Measurements from ENCODE around the gene CRYBB1. TPM values are rescaled to one million over a fixed set of nuclear protein-coding genes. Genes with fewer than 3 reads are reported as not detected.

Gene CRYBB1
- total RNA-seq, 1 experiment from 2014 or later, result not detected

DNA sequence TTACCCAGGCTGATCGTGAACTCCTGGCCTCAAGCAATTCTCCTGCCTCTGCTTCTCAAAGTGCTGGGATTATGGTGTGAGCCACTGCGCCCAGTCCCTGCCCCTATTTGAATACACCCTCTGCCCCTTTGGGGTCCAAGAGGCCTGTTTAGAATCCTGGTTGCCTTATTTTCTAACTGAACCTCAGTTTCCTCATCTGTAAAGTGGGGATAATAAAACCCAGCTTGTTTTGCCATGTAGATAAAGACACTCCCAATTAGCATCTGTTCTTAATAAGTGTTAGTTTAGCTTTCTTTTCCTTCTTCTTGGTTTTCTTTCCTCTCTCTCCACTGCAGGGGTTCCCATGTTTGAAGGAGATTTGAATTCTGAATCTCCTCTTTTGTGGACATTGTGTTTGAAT, 44.3 kb upstream of the CRYBB1 start:
- Histone ChIP-seq H3K9me3 (ENCODE audit: control insufficient read depth, insufficient read depth, low read depth, low read length) (no peaks in the 10 kb centered on the region), H3K4me3 (ENCODE audit: low read depth in 2 of 2, low read length in 2 of 2) (no peak overlapping the region), H3K4me1 (ENCODE audit: control insufficient read depth, insufficient read depth, low read length) (peaks cover 4% of the 10 kb centered on the region), H3K27me3 (ENCODE audit: control insufficient read depth, insufficient read depth, low read length) (peaks cover 3% of the 10 kb centered on the region; the same call in 1 of the 2 replicates), H3K36me3 (ENCODE audit: control insufficient read depth, insufficient read depth, low read length) (no peaks in the 10 kb centered on the region), H3K27ac (ENCODE audit: low read length) (no peak overlapping the region)
- TF ChIP-seq, protein P1, sequence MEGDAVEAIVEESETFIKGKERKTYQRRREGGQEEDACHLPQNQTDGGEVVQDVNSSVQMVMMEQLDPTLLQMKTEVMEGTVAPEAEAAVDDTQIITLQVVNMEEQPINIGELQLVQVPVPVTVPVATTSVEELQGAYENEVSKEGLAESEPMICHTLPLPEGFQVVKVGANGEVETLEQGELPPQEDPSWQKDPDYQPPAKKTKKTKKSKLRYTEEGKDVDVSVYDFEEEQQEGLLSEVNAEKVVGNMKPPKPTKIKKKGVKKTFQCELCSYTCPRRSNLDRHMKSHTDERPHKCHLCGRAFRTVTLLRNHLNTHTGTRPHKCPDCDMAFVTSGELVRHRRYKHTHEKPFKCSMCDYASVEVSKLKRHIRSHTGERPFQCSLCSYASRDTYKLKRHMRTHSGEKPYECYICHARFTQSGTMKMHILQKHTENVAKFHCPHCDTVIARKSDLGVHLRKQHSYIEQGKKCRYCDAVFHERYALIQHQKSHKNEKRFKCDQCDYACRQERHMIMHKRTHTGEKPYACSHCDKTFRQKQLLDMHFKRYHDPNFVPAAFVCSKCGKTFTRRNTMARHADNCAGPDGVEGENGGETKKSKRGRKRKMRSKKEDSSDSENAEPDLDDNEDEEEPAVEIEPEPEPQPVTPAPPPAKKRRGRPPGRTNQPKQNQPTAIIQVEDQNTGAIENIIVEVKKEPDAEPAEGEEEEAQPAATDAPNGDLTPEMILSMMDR (IDR thresholded peaks at IDR 0.05), result no peak
- TF ChIP-seq, protein P2, sequence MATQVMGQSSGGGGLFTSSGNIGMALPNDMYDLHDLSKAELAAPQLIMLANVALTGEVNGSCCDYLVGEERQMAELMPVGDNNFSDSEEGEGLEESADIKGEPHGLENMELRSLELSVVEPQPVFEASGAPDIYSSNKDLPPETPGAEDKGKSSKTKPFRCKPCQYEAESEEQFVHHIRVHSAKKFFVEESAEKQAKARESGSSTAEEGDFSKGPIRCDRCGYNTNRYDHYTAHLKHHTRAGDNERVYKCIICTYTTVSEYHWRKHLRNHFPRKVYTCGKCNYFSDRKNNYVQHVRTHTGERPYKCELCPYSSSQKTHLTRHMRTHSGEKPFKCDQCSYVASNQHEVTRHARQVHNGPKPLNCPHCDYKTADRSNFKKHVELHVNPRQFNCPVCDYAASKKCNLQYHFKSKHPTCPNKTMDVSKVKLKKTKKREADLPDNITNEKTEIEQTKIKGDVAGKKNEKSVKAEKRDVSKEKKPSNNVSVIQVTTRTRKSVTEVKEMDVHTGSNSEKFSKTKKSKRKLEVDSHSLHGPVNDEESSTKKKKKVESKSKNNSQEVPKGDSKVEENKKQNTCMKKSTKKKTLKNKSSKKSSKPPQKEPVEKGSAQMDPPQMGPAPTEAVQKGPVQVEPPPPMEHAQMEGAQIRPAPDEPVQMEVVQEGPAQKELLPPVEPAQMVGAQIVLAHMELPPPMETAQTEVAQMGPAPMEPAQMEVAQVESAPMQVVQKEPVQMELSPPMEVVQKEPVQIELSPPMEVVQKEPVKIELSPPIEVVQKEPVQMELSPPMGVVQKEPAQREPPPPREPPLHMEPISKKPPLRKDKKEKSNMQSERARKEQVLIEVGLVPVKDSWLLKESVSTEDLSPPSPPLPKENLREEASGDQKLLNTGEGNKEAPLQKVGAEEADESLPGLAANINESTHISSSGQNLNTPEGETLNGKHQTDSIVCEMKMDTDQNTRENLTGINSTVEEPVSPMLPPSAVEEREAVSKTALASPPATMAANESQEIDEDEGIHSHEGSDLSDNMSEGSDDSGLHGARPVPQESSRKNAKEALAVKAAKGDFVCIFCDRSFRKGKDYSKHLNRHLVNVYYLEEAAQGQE (IDR thresholded peaks at IDR 0.05; ENCODE audit: insufficient read depth in 1 of 2, low read depth in 2 of 2, low read length in 1 of 2), result no peak
- TF ChIP-seq POLR2AphosphoS5 (IDR thresholded peaks at IDR 0.05; ENCODE audit: low read depth, low read length) (no peak), SIN3A (IDR thresholded peaks at IDR 0.05; ENCODE audit: borderline replicate concordance, insufficient read depth, low read depth, low read length) (no peak), TCF7L2 (IDR thresholded peaks at IDR 0.05; ENCODE audit: low read depth, low read length) (no peak)
- ATAC-seq (no peak), DNase-seq (ENCODE audit: low read depth, low spot score) (no peak)
- POLR2A ChIA-PET, result no interaction called here
- in situ Hi-C loops (cut with HindIII; ENCODE audit: low pct_unique_long_range_greater_than_20kb, low sequenced_read_pairs) (no loop called here), intact Hi-C loops (cut with micrococcal nuclease; ENCODE audit: unreplicated experiment) (no loop called here)
- CTCF ChIA-PET, result no interaction called here
- BruUV-seq (replicated peaks), result no TSS peak

DNA sequence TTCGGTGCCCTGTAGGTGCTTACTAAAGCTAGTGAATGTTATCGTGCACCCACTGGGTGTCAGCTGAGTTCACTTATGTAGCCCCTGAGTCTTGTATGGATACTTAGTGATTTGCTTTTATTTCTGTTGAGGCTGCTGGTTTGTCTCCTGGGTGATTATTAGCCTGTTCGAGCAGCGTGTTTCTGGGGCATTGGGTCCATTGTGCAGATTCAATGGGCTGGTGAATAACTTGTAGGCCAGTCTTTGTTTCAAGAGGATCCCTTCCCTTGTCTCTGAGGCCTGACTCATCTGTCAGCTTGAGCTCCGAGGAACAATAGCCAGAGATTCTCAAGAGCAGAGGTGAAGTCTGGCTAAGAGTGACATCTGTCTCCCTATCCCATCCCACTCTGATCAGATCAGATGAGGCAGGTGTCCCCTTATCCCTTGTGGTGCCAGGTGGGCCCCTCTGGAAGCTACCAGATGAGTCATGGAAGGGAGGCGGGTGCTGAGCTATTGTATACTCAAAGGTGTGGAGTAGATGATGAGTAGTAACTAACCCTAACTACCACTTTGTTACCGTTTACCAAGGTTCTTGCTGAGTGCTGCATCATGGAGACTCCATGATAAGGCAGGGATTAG, 43.2 kb upstream of the CRYBB1 start:
- ChIA-PET POLR2A (no interaction called here), CTCF (no interaction called here)
- no TSS peak for BruUV-seq (replicated peaks)
- no peak for DNase-seq (ENCODE audit: low read depth, low spot score)
- in situ Hi-C loops (cut with HindIII; ENCODE audit: low pct_unique_long_range_greater_than_20kb, low sequenced_read_pairs), result no loop called here
- no peaks in the 10 kb centered on the region for H3K9me3 ChIP-seq (ENCODE audit: control insufficient read depth, insufficient read depth, low read depth, low read length)
- H3K27me3 ChIP-seq (ENCODE audit: control insufficient read depth, insufficient read depth, low read length), result peaks cover 3% of the 10 kb centered on the region; the same call in 1 of the 2 replicates
- TF ChIP-seq, protein P1 (IDR thresholded peaks at IDR 0.05), result no peak
- no peak for TF ChIP-seq SIN3A (IDR thresholded peaks at IDR 0.05; ENCODE audit: borderline replicate concordance, insufficient read depth, low read depth, low read length)
- no peak for TF ChIP-seq TCF7L2 (IDR thresholded peaks at IDR 0.05; ENCODE audit: low read depth, low read length)
- H3K27ac ChIP-seq (ENCODE audit: low read length), result no peak overlapping the region
- no peak overlapping the region for H3K4me3 ChIP-seq (ENCODE audit: low read depth in 2 of 2, low read length in 2 of 2)
- intact Hi-C loops (cut with micrococcal nuclease; ENCODE audit: unreplicated experiment), result no loop called here
- H3K4me1 ChIP-seq (ENCODE audit: control insufficient read depth, insufficient read depth, low read length), result peaks cover 4% of the 10 kb centered on the region
- ATAC-seq, result no peak
- H3K36me3 ChIP-seq (ENCODE audit: control insufficient read depth, insufficient read depth, low read length), result no peaks in the 10 kb centered on the region

Data from Panc1 (cell line).